NCI-H345 treated with DMSO at 0.1 percent for 48 hours (cell line): ENCODE results near the gene IFI44L.
A peak's percentile ranks its signal among the peaks of the same experiment; 100 is the strongest.

ENCODE experiments used
- DNase-seq: peaks from one replicate; lab custom pipeline; 2025; ENCODE audit not compliant: unreplicated experiment; lab: John Stamatoyannopoulos, UW

IFI44L gene

GRCh38 chr1:78687315-78687714, 67.1 kb downstream of the IFI44L start:
- DNase-seq = no peak

GRCh38 chr1:78687914-78688313, 67.7 kb downstream of the IFI44L start:
- DNase-seq = no peak

- no peak for DNase-seq
Observed at GRCh38 chr1:78688697-78689096, 68.4 kb downstream of the IFI44L start.

GRCh38 chr1:78690516-78690915, 70.3 kb downstream of the IFI44L start:
- no peak for DNase-seq

- DNase-seq = peak; percentile 70
Observed at GRCh38 chr1:78691995-78692747, 71.9 kb downstream of the IFI44L start.
